ENCODE data around the gene TPCN2.

DNA sequence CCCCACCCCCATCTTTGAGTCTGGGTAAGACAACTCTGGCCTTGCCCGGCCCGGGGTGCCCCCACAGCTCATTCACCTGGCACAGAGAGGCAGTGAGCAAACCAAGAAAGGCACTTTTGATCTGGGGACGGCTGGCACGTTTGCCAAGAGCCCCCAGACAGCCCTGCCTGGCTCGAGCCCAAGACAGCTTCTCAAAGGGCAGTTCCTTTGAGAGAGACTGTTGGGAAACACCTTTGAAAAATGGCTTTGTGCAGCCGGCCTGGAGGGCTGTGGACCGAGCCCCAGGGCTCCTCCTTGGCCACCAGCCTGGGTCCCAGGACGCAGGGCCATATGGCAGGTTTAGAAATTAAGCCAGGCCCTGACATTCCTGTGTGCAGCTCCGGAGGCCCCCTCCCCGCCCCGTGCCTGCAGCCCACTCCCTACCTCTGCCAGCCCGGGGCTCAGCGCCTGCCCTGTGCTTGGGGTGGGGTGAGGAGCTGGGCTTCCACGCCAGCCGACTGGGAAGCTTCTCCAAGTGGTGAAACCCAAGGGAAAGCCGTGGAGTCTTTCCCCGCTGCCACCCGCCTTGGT lies 56.8 kb downstream of the TPCN2 start:
- TF ChIP-seq EZH2phosphoT487 (conservative IDR thresholded peaks at IDR 0.05; ENCODE audit: low read length) (no peak), CTCF (IDR thresholded peaks at IDR 0.05; ENCODE audit: insufficient read depth, low read length, poor library complexity, severe bottlenecking) (no peak)

Measured in SU-DHL-6 (cell line).